ENCODE data around the gene EGFL8. TPM values are rescaled to one million over a fixed set of nuclear protein-coding genes. Genes with fewer than 3 reads are reported as not detected.
A peak's percentile ranks its signal among the peaks of the same experiment; 100 is the strongest.

Gene EGFL8
- total and polyA plus RNA-seq, 9 of the 15 experiments (the other 6 are each of a cell fraction or from before 2014, with no cell fraction given), result 2.2 to 47.4 (median 14.2) TPM

DNA sequence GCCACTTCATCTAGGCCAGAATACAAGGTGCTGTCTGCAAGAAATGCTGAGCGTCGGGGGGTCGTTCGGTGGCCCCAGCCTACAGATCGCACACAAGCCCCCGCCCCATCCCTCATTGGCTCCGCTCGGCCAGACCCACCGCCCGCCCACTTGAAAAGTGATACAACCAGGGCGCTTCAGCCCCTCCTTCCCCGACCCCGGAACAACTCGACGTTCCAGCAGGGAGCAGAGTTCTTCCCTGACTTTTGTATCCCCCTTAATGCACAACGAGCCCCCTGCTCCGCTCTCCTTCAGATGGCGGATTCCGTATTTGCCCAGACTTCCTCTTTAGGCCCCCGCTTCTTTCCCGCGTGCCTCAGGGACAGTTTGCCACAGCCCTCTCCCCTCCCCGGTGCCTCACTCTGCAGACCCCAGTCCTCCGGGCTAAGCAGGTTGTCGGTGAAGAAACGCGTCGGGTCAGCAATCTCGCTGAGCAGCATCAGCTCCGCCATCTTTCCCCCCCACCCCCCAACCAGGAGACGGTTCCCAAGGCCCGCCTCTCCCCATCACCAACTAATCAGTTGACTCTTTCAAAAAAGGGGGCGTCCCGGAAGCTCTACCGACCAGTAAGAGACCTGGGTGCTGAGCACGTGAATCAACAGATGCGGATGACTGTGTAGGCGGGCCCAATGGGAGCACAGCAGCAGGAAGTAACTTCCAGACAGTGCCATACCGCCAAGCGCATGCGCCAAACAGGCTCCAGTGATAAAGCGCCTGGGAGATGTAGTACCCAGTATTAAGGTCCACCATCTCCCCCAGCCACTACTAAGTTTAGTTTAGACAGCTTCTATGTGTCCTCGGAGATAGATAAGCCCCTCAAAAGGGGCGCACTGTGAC is 36.4 kb upstream of the EGFL8 start, which contains the start of gene ATF6B (continued):
- TF ChIP-seq, protein P1, sequence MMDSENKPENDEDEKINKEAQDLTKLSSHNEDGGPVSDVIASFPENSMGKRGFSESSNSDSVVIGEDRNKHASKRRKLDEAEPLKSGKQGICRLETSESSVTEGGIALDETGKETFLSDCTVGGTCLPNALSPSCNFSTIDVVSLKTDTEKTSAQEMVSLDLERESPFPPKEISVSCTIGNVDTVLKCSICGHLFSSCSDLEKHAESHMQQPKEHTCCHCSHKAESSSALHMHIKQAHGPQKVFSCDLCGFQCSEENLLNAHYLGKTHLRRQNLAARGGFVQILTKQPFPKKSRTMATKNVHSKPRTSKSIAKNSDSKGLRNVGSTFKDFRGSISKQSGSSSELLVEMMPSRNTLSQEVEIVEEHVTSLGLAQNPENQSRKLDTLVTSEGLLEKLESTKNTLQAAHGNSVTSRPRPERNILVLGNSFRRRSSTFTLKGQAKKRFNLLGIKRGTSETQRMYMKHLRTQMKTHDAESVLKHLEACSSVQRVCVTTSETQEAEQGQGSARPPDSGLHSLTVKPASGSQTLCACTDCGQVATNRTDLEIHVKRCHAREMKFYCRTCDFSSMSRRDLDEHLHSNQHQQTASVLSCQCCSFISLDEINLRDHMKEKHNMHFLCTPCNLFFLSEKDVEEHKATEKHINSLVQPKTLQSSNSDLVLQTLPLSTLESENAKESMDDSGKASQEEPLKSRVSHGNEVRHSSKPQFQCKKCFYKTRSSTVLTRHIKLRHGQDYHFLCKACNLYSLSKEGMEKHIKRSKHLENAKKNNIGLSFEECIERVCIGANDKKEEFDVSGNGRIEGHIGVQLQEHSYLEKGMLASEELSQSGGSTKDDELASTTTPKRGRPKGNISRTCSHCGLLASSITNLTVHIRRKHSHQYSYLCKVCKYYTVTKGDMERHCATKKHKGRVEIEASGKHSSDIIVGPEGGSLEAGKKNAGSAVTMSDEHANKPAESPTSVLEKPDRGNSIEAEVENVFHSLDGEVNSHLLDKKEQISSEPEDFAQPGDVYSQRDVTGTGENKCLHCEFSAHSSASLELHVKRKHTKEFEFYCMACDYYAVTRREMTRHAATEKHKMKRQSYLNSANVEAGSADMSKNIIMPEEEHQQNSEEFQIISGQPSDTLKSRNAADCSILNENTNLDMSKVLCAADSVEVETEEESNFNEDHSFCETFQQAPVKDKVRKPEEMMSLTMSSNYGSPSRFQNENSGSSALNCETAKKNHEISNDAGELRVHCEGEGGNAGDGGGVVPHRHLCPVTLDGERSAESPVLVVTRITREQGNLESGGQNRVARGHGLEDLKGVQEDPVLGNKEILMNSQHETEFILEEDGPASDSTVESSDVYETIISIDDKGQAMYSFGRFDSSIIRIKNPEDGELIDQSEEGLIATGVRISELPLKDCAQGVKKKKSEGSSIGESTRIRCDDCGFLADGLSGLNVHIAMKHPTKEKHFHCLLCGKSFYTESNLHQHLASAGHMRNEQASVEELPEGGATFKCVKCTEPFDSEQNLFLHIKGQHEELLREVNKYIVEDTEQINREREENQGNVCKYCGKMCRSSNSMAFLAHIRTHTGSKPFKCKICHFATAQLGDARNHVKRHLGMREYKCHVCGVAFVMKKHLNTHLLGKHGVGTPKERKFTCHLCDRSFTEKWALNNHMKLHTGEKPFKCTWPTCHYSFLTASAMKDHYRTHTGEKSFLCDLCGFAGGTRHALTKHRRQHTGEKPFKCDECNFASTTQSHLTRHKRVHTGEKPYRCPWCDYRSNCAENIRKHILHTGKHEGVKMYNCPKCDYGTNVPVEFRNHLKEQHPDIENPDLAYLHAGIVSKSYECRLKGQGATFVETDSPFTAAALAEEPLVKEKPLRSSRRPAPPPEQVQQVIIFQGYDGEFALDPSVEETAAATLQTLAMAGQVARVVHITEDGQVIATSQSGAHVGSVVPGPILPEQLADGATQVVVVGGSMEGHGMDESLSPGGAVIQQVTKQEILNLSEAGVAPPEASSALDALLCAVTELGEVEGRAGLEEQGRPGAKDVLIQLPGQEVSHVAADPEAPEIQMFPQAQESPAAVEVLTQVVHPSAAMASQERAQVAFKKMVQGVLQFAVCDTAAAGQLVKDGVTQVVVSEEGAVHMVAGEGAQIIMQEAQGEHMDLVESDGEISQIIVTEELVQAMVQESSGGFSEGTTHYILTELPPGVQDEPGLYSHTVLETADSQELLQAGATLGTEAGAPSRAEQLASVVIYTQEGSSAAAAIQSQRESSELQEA (IDR thresholded peaks at IDR 0.05; ENCODE audit: low read depth), result no peak
- TF ChIP-seq, protein P2, sequence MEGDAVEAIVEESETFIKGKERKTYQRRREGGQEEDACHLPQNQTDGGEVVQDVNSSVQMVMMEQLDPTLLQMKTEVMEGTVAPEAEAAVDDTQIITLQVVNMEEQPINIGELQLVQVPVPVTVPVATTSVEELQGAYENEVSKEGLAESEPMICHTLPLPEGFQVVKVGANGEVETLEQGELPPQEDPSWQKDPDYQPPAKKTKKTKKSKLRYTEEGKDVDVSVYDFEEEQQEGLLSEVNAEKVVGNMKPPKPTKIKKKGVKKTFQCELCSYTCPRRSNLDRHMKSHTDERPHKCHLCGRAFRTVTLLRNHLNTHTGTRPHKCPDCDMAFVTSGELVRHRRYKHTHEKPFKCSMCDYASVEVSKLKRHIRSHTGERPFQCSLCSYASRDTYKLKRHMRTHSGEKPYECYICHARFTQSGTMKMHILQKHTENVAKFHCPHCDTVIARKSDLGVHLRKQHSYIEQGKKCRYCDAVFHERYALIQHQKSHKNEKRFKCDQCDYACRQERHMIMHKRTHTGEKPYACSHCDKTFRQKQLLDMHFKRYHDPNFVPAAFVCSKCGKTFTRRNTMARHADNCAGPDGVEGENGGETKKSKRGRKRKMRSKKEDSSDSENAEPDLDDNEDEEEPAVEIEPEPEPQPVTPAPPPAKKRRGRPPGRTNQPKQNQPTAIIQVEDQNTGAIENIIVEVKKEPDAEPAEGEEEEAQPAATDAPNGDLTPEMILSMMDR (IDR thresholded peaks at IDR 0.05 in 2 of 3, conservative IDR thresholded peaks at IDR 0.05 in 1 of 3; ENCODE audit: insufficient read depth in 2 of 3, low read depth in 1 of 3, low read length in 3 of 3), result no peak
- no peak for TF ChIP-seq ZNF785 (CRISPR knock-in tag; IDR thresholded peaks at IDR 0.05)
- peak; percentile 70 for TF ChIP-seq SPI1 (IDR thresholded peaks at IDR 0.05; ENCODE audit: borderline replicate concordance, low read depth, low read length)
- TF ChIP-seq KDM4B (IDR thresholded peaks at IDR 0.05; ENCODE audit: borderline replicate concordance in 2 of 2, low read depth in 1 of 2), result no peak
- TF ChIP-seq RAD51 (IDR thresholded peaks at IDR 0.05; ENCODE audit: borderline replicate concordance, low read depth), result peak; percentile 93
- TF ChIP-seq, protein P3, sequence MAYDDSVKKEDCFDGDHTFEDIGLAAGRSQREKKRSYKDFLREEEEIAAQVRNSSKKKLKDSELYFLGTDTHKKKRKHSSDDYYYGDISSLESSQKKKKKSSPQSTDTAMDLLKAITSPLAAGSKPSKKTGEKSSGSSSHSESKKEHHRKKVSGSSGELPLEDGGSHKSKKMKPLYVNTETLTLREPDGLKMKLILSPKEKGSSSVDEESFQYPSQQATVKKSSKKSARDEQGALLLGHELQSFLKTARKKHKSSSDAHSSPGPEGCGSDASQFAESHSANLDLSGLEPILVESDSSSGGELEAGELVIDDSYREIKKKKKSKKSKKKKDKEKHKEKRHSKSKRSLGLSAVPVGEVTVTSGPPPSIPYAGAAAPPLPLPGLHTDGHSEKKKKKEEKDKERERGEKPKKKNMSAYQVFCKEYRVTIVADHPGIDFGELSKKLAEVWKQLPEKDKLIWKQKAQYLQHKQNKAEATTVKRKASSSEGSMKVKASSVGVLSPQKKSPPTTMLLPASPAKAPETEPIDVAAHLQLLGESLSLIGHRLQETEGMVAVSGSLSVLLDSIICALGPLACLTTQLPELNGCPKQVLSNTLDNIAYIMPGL (CRISPR knock-in tag; IDR thresholded peaks at IDR 0.05), result no peak
- TF ChIP-seq SLC30A9 (CRISPR knock-in tag; IDR thresholded peaks at IDR 0.05), result no peak
- no peak for TF ChIP-seq HDGF (IDR thresholded peaks at IDR 0.05)
- no peak for TF ChIP-seq ZKSCAN8 (CRISPR knock-in tag; IDR thresholded peaks at IDR 0.05)
- peak; percentile 93 for TF ChIP-seq SP1 (CRISPR knock-in tag; IDR thresholded peaks at IDR 0.05)
- 0 out of 2 replicates have a peak, but pooled peaks have one; percentile 37 for TF ChIP-seq ZNF23 (CRISPR knock-in tag; IDR thresholded peaks at IDR 0.05)
- no peak for TF ChIP-seq KHSRP (IDR thresholded peaks at IDR 0.05)
- TF ChIP-seq EWSR1 (IDR thresholded peaks at IDR 0.05; ENCODE audit: borderline replicate concordance, low read depth, partially characterized antibody), result no peak
- no peak for TF ChIP-seq ZNF217 (CRISPR knock-in tag; IDR thresholded peaks at IDR 0.05)
- no peak for TF ChIP-seq KAT8 (IDR thresholded peaks at IDR 0.05; ENCODE audit: low read depth)

All from K562 (cell line).